CD4-positive, alpha-beta T cell (primary cell): ENCODE results near the gene MEGF9. TPM values are rescaled to one million over a fixed set of nuclear protein-coding genes. Genes with fewer than 3 reads are reported as not detected.

Source experiments
- ATAC-seq: fragments of 200-7000 bp; cut with Tn5 transposase; one replicate; pipeline ENCODE4 v1.10.0; 2022; ENCODE audit warnings: mild to moderate bottlenecking; ENCODE audit not compliant: poor library complexity
- CTCF ChIA-PET: fragments of 350-600 bp; sonication (Branson Sonifier 250); formaldehyde crosslinking; loops from one replicate; lab custom pipeline; 2021; ENCODE audit warnings: antibody characterized with exemption, inconsistent platforms; lab: Charles Lee
- POLR2A ChIA-PET: fragments of 350-600 bp; sonication (Branson Sonifier 250); formaldehyde crosslinking; loops from one replicate; lab custom pipeline; 2021; ENCODE audit warnings: antibody characterized with exemption, inconsistent platforms; lab: Charles Lee
- DNase-seq, 14 experiments: peaks; one replicate each; pipeline ENCODE4 v3.0.0-alpha.2; 2013 to 2020; ENCODE audit warnings: mixed read lengths in 2 of 14
- H3K27ac ChIP-seq, 2 donors: one replicate each; pipeline versions ENCODE4 v1.5.1 to v1.7.0; 2013; ENCODE audit warnings: low read length in 2 of 2, low read depth in 1 of 2, mild to moderate bottlenecking in 1 of 2
- H3K27me3 ChIP-seq, 2 experiments: 1 replicate in 1 of 2; 2 replicates in 1 of 2; pipeline versions ENCODE4 v1.6.1 to v1.7.0; 2013; ENCODE audit warnings: low read length in 2 of 2, control low read depth in 1 of 2, mild to moderate bottlenecking in 1 of 2, moderate library complexity in 1 of 2; ENCODE audit not compliant: insufficient read depth in 2 of 2, control insufficient read depth in 1 of 2
- H3K36me3 ChIP-seq: one replicate; pipeline ENCODE4 v1.6.1; 2013; ENCODE audit warnings: low read length, control low read depth; ENCODE audit not compliant: insufficient read depth
- H3K4me1 ChIP-seq: one replicate; pipeline ENCODE4 v1.6.1; 2013; ENCODE audit warnings: low read length, control low read depth; ENCODE audit not compliant: insufficient read depth
- H3K4me3 ChIP-seq: one replicate; pipeline ENCODE4 v1.5.1; 2013; ENCODE audit warnings: mild to moderate bottlenecking, low read length, moderate library complexity
- H3K9me3 ChIP-seq, 2 experiments: 1 replicate in 1 of 2; 2 replicates in 1 of 2; pipeline versions ENCODE4 v1.6.1 to v1.7.0; 2013; ENCODE audit warnings: low read length in 2 of 2, mild to moderate bottlenecking in 2 of 2, control low read depth in 1 of 2, moderate library complexity in 1 of 2; ENCODE audit not compliant: control insufficient read depth in 1 of 2, insufficient read depth in 1 of 2
- H3K27ac Mint-ChIP-seq: one replicate; pipeline ENCODE4 v1.8.0; 2020; ENCODE audit warnings: mixed read lengths
- H3K27me3 Mint-ChIP-seq: one replicate; pipeline ENCODE4 v1.8.0; 2021; ENCODE audit warnings: mixed read lengths
- H3K36me3 Mint-ChIP-seq: one replicate; pipeline ENCODE4 v1.8.0; 2021; ENCODE audit warnings: low read depth, mixed read lengths
- H3K4me1 Mint-ChIP-seq: one replicate; pipeline ENCODE4 v1.8.0; 2021; ENCODE audit warnings: low read depth, mixed read lengths
- H3K4me3 Mint-ChIP-seq: one replicate; pipeline ENCODE4 v1.8.0; 2020; ENCODE audit warnings: mild to moderate bottlenecking, mixed read lengths
- H3K9me3 Mint-ChIP-seq: one replicate; pipeline ENCODE4 v1.8.0; 2020; ENCODE audit warnings: mixed read lengths
- CTCF ChIP-seq: fragments of 200-600 bp; IDR thresholded peaks from one replicate; pipeline ENCODE4 v1.8.0; 2022; ENCODE audit warnings: antibody characterized with exemption, mild to moderate bottlenecking
- intact Hi-C, 2 experiments: fragments of 100-400 bp; cut with DNase I in 1 of 2; cut with micrococcal nuclease in 1 of 2; formaldehyde crosslinking; loops; one replicate each; pipeline versions ENCODE4 v1.15.1 to v1.9.0; 2023 to 2025; cut with DNase I, micrococcal nuclease
- total RNA-seq, 174 experiments: library from RNA in 2 of 174; stranded (reverse) in 2 of 174; gene quantifications; one replicate each; pipeline ENCODE4 v1.2.3 and lab custom pipeline; 2021 to 2026

The MEGF9 gene
- total RNA-seq, 2 experiments from 2014 or later, result 4.0 to 4.5 TPM

GRCh38 chr9:120681121-120681520, 33.1 kb downstream of the MEGF9 start:
- no peaks in the 10 kb centered on the region for H3K27me3 ChIP-seq
- Mint-ChIP-seq H3K27me3 (no peaks in the 10 kb centered on the region), H3K9me3 (no peaks in the 10 kb centered on the region), H3K27ac (no peak overlapping the region), H3K4me3 (no peak overlapping the region), H3K4me1 (peaks cover 10% of the 10 kb centered on the region), H3K36me3 (peaks cover 8% of the 10 kb centered on the region)
- no peak for TF ChIP-seq CTCF
- H3K4me3 ChIP-seq, result no peak overlapping the region
- H3K27ac ChIP-seq, result no peak overlapping the region
- H3K36me3 ChIP-seq, result peaks cover 2% of the 10 kb centered on the region
- intact Hi-C loops, result no loop called here
- POLR2A ChIA-PET, result no interaction called here
- CTCF ChIA-PET, result no interaction called here
- DNase-seq, result no peak
- no peak for ATAC-seq
- peaks cover 0 to 4% of the 10 kb centered on the region in 2 experiments for H3K9me3 ChIP-seq
- no peaks in the 10 kb centered on the region for H3K4me1 ChIP-seq

- Histone ChIP-seq H3K4me1 (no peaks in the 10 kb centered on the region), H3K36me3 (peaks cover 2% of the 10 kb centered on the region), H3K9me3 (peaks cover 0 to 4% of the 10 kb centered on the region in 2 experiments), H3K4me3 (no peak overlapping the region), H3K27ac (no peak overlapping the region), H3K27me3 (no peaks in the 10 kb centered on the region)
- Mint-ChIP-seq H3K9me3 (no peaks in the 10 kb centered on the region), H3K36me3 (peaks cover 8% of the 10 kb centered on the region), H3K4me1 (peaks cover 5% of the 10 kb centered on the region), H3K27ac (no peak overlapping the region), H3K4me3 (no peak overlapping the region), H3K27me3 (no peaks in the 10 kb centered on the region)
- intact Hi-C loops, result no loop called here
- ATAC-seq, result no peak
- no peak for DNase-seq
- no peak for TF ChIP-seq CTCF
- POLR2A ChIA-PET, result no interaction called here
- CTCF ChIA-PET, result no interaction called here
These were observed 33.7 kb downstream of the MEGF9 start for GRCh38 chr9:120680579-120680978.

- Histone ChIP-seq H3K9me3 (peaks cover 0 to 4% of the 10 kb centered on the region in 2 experiments), H3K27ac (no peak overlapping the region), H3K4me3 (no peak overlapping the region), H3K27me3 (no peaks in the 10 kb centered on the region), H3K36me3 (peaks cover 2% of the 10 kb centered on the region), H3K4me1 (no peaks in the 10 kb centered on the region)
- DNase-seq, result no peak
- ChIA-PET POLR2A (no interaction called here), CTCF (no interaction called here)
- TF ChIP-seq CTCF, result no peak
- no peak overlapping the region for H3K4me3 Mint-ChIP-seq
- intact Hi-C loops, result no loop called here
- H3K36me3 Mint-ChIP-seq, result peaks cover 8% of the 10 kb centered on the region
- peaks cover 1% of the 10 kb centered on the region for H3K4me1 Mint-ChIP-seq
- no peaks in the 10 kb centered on the region for H3K27me3 Mint-ChIP-seq
- no peak for ATAC-seq
- H3K9me3 Mint-ChIP-seq, result no peaks in the 10 kb centered on the region
- no peak overlapping the region for H3K27ac Mint-ChIP-seq
These were observed 34.1 kb downstream of the MEGF9 start for GRCh38 chr9:120680161-120680560.
